GM12872 (cell line): ENCODE results near the gene FOXJ3.

Experiments used
- CTCF ChIP-seq: IDR thresholded peaks from 3 replicates; pipeline ENCODE4 v1.5.1; 2011; ENCODE audit warnings: low read depth, mild to moderate bottlenecking, low read length, moderate library complexity; ENCODE audit not compliant: insufficient read depth

FOXJ3 gene

GRCh38 chr1:42178249-42178648, 156.8 kb downstream of the FOXJ3 start:
- TF ChIP-seq CTCF = no peak

GRCh38 chr1:42177541-42177981, 157.5 kb downstream of the FOXJ3 start:
- no peak for TF ChIP-seq CTCF

- TF ChIP-seq CTCF = peak; percentile 83
These were observed 158.0 kb downstream of the FOXJ3 start for GRCh38 chr1:42176902-42177519.

- TF ChIP-seq CTCF = no peak
These were observed 159.6 kb downstream of the FOXJ3 start for GRCh38 chr1:42175314-42176054.

GRCh38 chr1:42173961-42174735, 160.9 kb downstream of the FOXJ3 start:
- peak; percentile 8; the same call in 1 of the 3 replicates for TF ChIP-seq CTCF

GRCh38 chr1:42173155-42173933, 161.7 kb downstream of the FOXJ3 start:
- TF ChIP-seq CTCF = peak; percentile 98
